Measurements from ENCODE around the gene COMMD7.
"Not testable (repeated sequence)": the region's sequence is repeated elsewhere in the genome, so short reads cannot be mapped to it uniquely, and the experiment has no call there.

COMMD7 gene

GRCh38 chr20:32765230-32765875 lies 22.1 kb upstream of the COMMD7 start:
- not testable (repeated sequence) for DNase-seq (ENCODE audit: low read depth)

- DNase-seq (ENCODE audit: low read depth): no peak
These were observed 21.0 kb upstream of the COMMD7 start for GRCh38 chr20:32764005-32764960.

GRCh38 chr20:32763202-32764004 lies 20.1 kb upstream of the COMMD7 start:
- no peak for DNase-seq (ENCODE audit: low read depth)

- DNase-seq (ENCODE audit: low read depth): no peak
These were observed 19.5 kb upstream of the COMMD7 start for GRCh38 chr20:32762754-32763201.

- DNase-seq (ENCODE audit: low read depth): no peak
These were observed 18.8 kb upstream of the COMMD7 start, which contains the start of gene DNMT3B for GRCh38 chr20:32761831-32762753. Gene DNMT3B, plus strand, starts transcription at chr20:32762385. Its CDS starts 17,939 bp downstream, at chr20:32780324.

GRCh38 chr20:32761417-32761830 lies 18.2 kb upstream of the COMMD7 start:
- no peak for DNase-seq (ENCODE audit: low read depth)

- no peak for DNase-seq (ENCODE audit: low read depth)
These were observed 12.9 kb upstream of the COMMD7 start for GRCh38 chr20:32756156-32756555.

- DNase-seq (ENCODE audit: low read depth): no peak
These were observed 10.5 kb upstream of the COMMD7 start for GRCh38 chr20:32753731-32754130.

- DNase-seq (ENCODE audit: low read depth): no peak
These were observed 9.4 kb upstream of the COMMD7 start for GRCh38 chr20:32752458-32753250.

- DNase-seq (ENCODE audit: low read depth): no peak
These were observed 8.6 kb upstream of the COMMD7 start for GRCh38 chr20:32751702-32752457.

- no peak for DNase-seq (ENCODE audit: low read depth)
These were observed 8.0 kb upstream of the COMMD7 start for GRCh38 chr20:32751293-32751692.

GRCh38 chr20:32749914-32750637 lies 6.8 kb upstream of the COMMD7 start:
- DNase-seq (ENCODE audit: low read depth): no peak

GRCh38 chr20:32742322-32743236 lies 688 bp downstream of the COMMD7 start:
- no peak for DNase-seq (ENCODE audit: low read depth)

GRCh38 chr20:32741151-32741550 lies 2.1 kb downstream of the COMMD7 start:
- no peak for DNase-seq (ENCODE audit: low read depth)

GRCh38 chr20:32737371-32738223 lies 5.7 kb downstream of the COMMD7 start:
- peak; percentile 75 for DNase-seq (ENCODE audit: low read depth)

- DNase-seq (ENCODE audit: low read depth): no peak
These were observed 11.4 kb downstream of the COMMD7 start for GRCh38 chr20:32731882-32732266.

- not testable (repeated sequence) for DNase-seq (ENCODE audit: low read depth)
These were observed 13.9 kb downstream of the COMMD7 start for GRCh38 chr20:32729334-32729733.

Measured in stromal cell of bone marrow (primary cell).